GM12873 (cell line): ENCODE measurements around the gene TAF1L.

ENCODE experiments used
- CTCF ChIP-seq: IDR thresholded peaks from 2 replicates; pipeline ENCODE4 v1.5.1; 2012; ENCODE audit warnings: low read depth, mild to moderate bottlenecking, moderate library complexity, low read length, control low read depth; ENCODE audit not compliant: insufficient read depth; ENCODE audit errors: missing control alignments

Gene TAF1L

GRCh38 chr9:32647671-32648070 lies 12.2 kb upstream of the TAF1L start:
- TF ChIP-seq CTCF = no peak

- no peak for TF ChIP-seq CTCF
Measured at GRCh38 chr9:32644698-32645097, 9.2 kb upstream of the TAF1L start.

GRCh38 chr9:32631991-32632390 lies 3.5 kb downstream of the TAF1L start:
- no peak for TF ChIP-seq CTCF

GRCh38 chr9:32627394-32627954 lies 8.0 kb downstream of the TAF1L start:
- no peak for TF ChIP-seq CTCF

GRCh38 chr9:32625320-32625719 lies 10.1 kb downstream of the TAF1L start:
- TF ChIP-seq CTCF = no peak

- TF ChIP-seq CTCF = no peak
Measured at GRCh38 chr9:32622948-32623347, 12.5 kb downstream of the TAF1L start.

- no peak for TF ChIP-seq CTCF
Measured at GRCh38 chr9:32618261-32618660, 17.2 kb downstream of the TAF1L start.

GRCh38 chr9:32606811-32607210 lies 28.7 kb downstream of the TAF1L start:
- no peak for TF ChIP-seq CTCF
